Fibroblast of lung (primary cell): ENCODE data around the gene LRP5. TPM values are rescaled to one million over a fixed set of nuclear protein-coding genes. Genes with fewer than 3 reads are reported as not detected.

ENCODE experiments used
- DNase-seq, 2 donors: peaks; one replicate each; pipeline versions ENCODE4 v3.0.0 to v3.0.0-alpha.2; 2010; ENCODE audit warnings: low read depth in 2 of 2
- H2AFZ ChIP-seq: 2 replicates; pipeline ENCODE4 v1.5.1; 2012; ENCODE audit warnings: low read length, control low read depth, inconsistent platforms
- H3K27ac ChIP-seq: 2 replicates; pipeline ENCODE4 v1.5.1; 2011; ENCODE audit warnings: low read length, control low read depth; ENCODE audit not compliant: insufficient read depth
- H3K27me3 ChIP-seq: 2 replicates; pipeline ENCODE4 v1.5.1; 2011; ENCODE audit warnings: mild to moderate bottlenecking, low read length; ENCODE audit not compliant: control insufficient read depth, insufficient read depth
- H3K36me3 ChIP-seq: 2 replicates; pipeline ENCODE4 v1.5.1; 2011; ENCODE audit warnings: low read length; ENCODE audit not compliant: control insufficient read depth, insufficient read depth
- H3K4me1 ChIP-seq: 2 replicates; pipeline ENCODE4 v1.5.1; 2011; ENCODE audit warnings: low read length; ENCODE audit not compliant: control insufficient read depth, insufficient read depth; ENCODE audit errors: extremely low read depth
- H3K4me2 ChIP-seq: 2 replicates; pipeline ENCODE4 v1.5.1; 2011; ENCODE audit warnings: low read length, control low read depth; ENCODE audit not compliant: insufficient read depth; ENCODE audit errors: extremely low read depth
- H3K4me3 ChIP-seq, 4 experiments: fragments of 200-600 bp in 1 of 4; sonication (generic) in 1 of 4; replicated peaks in 1 of 4; 2 replicates each; pipeline ENCODE4 v1.5.1; 2011 to 2016; ENCODE audit warnings: low read length in 4 of 4, low read depth in 3 of 4, mild to moderate bottlenecking in 3 of 4, control low read depth in 2 of 4, inconsistent platforms in 1 of 4, mixed read lengths in 1 of 4; ENCODE audit not compliant: insufficient read depth in 1 of 4; ENCODE audit errors: control extremely low read depth in 1 of 4
- H3K79me2 ChIP-seq: 2 replicates; pipeline ENCODE4 v1.5.1; 2012; ENCODE audit warnings: mild to moderate bottlenecking, low read length, inconsistent platforms; ENCODE audit not compliant: control insufficient read depth, insufficient read depth
- H3K9ac ChIP-seq: 2 replicates; pipeline ENCODE4 v1.5.1; 2011; ENCODE audit warnings: mild to moderate bottlenecking, low read length, control low read depth; ENCODE audit not compliant: insufficient read depth
- H3K9me3 ChIP-seq: 2 replicates; pipeline ENCODE4 v1.5.1; 2012; ENCODE audit warnings: low read depth, low read length; ENCODE audit not compliant: control insufficient read depth, insufficient read depth
- H4K20me1 ChIP-seq: 2 replicates; pipeline ENCODE4 v1.5.1; 2011; ENCODE audit warnings: low read length; ENCODE audit not compliant: control insufficient read depth, insufficient read depth; ENCODE audit errors: extremely low read depth
- EZH2 ChIP-seq: IDR thresholded peaks from 2 replicates; pipeline ENCODE4 v1.5.1; 2012; ENCODE audit warnings: low read length, control low read depth, mild to moderate bottlenecking; ENCODE audit errors: missing control alignments
- polyA plus RNA-seq, 2 donors: library from polyadenylated mRNA; depleted of rRNA in 1 of 2; stranded (reverse) in 1 of 2; unstranded in 1 of 2; fragments of >200 nt; gene quantifications; 2 replicates each; pipeline ENCODE4 v1.2.1, GENCODE V29; 2011 to 2012; ENCODE audit warnings: missing spikeins in 1 of 2
- total RNA-seq: library from RNA; depleted of rRNA; stranded (reverse); fragments of >200 nt; gene quantifications from 2 replicates; pipeline ENCODE4 v1.2.1, GENCODE V29; 2014
- TF ChIP-seq, protein P1 (sequence below), 2 donors: IDR thresholded peaks in 1 of 2; conservative IDR thresholded peaks in 1 of 2; 1 replicate in 1 of 2; 2 replicates in 1 of 2; pipeline ENCODE4 v1.5.1; 2011 to 2012; ENCODE audit warnings: low read length in 2 of 2, control low read depth in 1 of 2, inconsistent platforms in 1 of 2, low read depth in 1 of 2, mild to moderate bottlenecking in 1 of 2

LRP5 gene
- total and polyA plus RNA-seq, 2 donors (not counting 1 experiment from before 2014, with no cell fraction given), result 3.8 to 22.0 TPM

DNA sequence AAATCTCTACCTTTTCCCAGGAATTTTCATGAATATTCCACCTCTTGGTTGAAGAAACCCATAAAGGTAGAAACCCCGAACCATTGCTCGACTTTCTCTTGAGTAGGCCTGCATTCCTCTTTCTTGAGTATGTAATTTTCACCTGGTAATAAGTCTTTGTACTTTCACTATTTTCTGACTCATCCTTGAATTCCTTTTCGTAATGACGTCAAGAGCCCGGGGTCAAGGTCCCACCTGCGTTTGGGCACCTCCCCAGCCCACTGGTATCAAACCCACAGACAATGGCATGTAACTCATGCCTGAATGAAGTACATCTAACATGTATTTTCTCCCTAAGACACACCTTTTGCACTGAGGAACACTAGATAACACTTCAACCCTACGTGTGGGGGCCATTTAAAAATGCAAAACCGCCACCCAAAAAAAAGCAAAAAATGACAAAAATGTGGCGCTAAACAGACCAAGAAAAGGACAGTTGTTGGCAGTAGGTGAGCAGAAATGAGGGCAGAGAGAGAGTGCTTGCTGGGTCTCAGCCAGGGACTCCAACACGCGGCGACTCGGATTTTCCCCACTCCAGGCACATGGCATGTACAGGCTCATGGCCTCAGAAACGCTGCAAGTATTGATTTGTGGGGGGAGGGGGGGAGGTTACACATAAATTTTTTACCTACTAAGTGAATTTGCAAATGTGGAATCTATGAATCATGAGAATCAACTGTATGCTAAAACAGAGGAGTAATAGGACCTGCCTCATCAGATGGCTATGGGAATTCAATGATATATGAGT is 36.5 kb upstream of the LRP5 start:
- H3K9ac ChIP-seq, result no peak overlapping the region
- no peak for TF ChIP-seq EZH2
- TF ChIP-seq, protein P1, sequence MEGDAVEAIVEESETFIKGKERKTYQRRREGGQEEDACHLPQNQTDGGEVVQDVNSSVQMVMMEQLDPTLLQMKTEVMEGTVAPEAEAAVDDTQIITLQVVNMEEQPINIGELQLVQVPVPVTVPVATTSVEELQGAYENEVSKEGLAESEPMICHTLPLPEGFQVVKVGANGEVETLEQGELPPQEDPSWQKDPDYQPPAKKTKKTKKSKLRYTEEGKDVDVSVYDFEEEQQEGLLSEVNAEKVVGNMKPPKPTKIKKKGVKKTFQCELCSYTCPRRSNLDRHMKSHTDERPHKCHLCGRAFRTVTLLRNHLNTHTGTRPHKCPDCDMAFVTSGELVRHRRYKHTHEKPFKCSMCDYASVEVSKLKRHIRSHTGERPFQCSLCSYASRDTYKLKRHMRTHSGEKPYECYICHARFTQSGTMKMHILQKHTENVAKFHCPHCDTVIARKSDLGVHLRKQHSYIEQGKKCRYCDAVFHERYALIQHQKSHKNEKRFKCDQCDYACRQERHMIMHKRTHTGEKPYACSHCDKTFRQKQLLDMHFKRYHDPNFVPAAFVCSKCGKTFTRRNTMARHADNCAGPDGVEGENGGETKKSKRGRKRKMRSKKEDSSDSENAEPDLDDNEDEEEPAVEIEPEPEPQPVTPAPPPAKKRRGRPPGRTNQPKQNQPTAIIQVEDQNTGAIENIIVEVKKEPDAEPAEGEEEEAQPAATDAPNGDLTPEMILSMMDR (conservative IDR thresholded peaks at IDR 0.05 in 1 of 2, IDR thresholded peaks at IDR 0.05 in 1 of 2; ENCODE audit: low read depth in 1 of 2, low read length in 2 of 2), result no peak

GRCh38 chr11:68276861-68277260 is 35.5 kb upstream of the LRP5 start:
- no peak for DNase-seq
- no peak for TF ChIP-seq EZH2
- TF ChIP-seq, protein P1 (conservative IDR thresholded peaks at IDR 0.05 in 1 of 2, IDR thresholded peaks at IDR 0.05 in 1 of 2; ENCODE audit: low read depth in 1 of 2, low read length in 2 of 2), result no peak
- no peak overlapping the region for H3K4me3 ChIP-seq

More for the DNA sequence above, 36.5 kb upstream of the LRP5 start:
- no peak overlapping the region for H2AFZ ChIP-seq
- H3K79me2 ChIP-seq, result peaks cover 8% of the 10 kb centered on the region
- no peaks in the 10 kb centered on the region for H4K20me1 ChIP-seq
- DNase-seq, result no peak
- no peaks in the 10 kb centered on the region for H3K9me3 ChIP-seq
- H3K4me3 ChIP-seq, result no peak overlapping the region
- no peaks in the 10 kb centered on the region for H3K36me3 ChIP-seq
- H3K27me3 ChIP-seq, result no peaks in the 10 kb centered on the region
- H3K27ac ChIP-seq, result no peak overlapping the region
- H3K4me2 ChIP-seq, result no peak overlapping the region
- H3K4me1 ChIP-seq, result no peaks in the 10 kb centered on the region

DNA sequence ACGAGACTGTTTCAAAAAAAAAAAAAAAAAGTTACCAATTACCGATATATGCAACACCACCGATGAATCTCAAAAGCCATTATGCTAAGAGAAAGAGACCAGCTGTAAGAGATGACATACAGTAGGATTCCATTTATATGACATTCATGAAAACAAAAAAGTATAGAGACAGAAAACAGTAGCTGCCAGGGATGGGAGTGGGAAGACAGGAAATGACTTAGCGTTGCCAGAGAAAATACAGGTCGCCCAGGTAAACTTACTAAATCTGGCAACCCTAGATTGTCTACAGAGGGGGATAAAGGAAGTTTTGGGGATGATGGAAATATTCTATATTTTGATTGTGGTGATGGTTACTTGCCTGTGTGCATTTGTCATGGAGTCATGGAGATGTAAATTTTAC is 32.7 kb upstream of the LRP5 start:
- no peaks in the 10 kb centered on the region for H3K79me2 ChIP-seq
- no peaks in the 10 kb centered on the region for H3K4me1 ChIP-seq
- no peaks in the 10 kb centered on the region for H4K20me1 ChIP-seq
- H3K36me3 ChIP-seq, result no peaks in the 10 kb centered on the region
- H2AFZ ChIP-seq, result no peak overlapping the region
- H3K27ac ChIP-seq, result no peak overlapping the region
- H3K4me2 ChIP-seq, result no peak overlapping the region
- no peak for DNase-seq
- TF ChIP-seq, protein P1 (conservative IDR thresholded peaks at IDR 0.05 in 1 of 2, IDR thresholded peaks at IDR 0.05 in 1 of 2; ENCODE audit: low read depth in 1 of 2, low read length in 2 of 2), result no peak
- TF ChIP-seq EZH2, result no peak
- H3K27me3 ChIP-seq, result no peaks in the 10 kb centered on the region
- no peak overlapping the region for H3K9ac ChIP-seq
- no peak overlapping the region for H3K4me3 ChIP-seq
- H3K9me3 ChIP-seq, result no peaks in the 10 kb centered on the region

More at GRCh38 chr11:68276861-68277260, 35.5 kb upstream of the LRP5 start:
- H3K4me2 ChIP-seq, result no peak overlapping the region
- H4K20me1 ChIP-seq, result no peaks in the 10 kb centered on the region
- H3K36me3 ChIP-seq, result no peaks in the 10 kb centered on the region
- no peak overlapping the region for H3K9ac ChIP-seq
- H3K27me3 ChIP-seq, result no peaks in the 10 kb centered on the region
- H2AFZ ChIP-seq, result no peak overlapping the region
- H3K4me1 ChIP-seq, result no peaks in the 10 kb centered on the region
- no peaks in the 10 kb centered on the region for H3K79me2 ChIP-seq
- no peak overlapping the region for H3K27ac ChIP-seq
- H3K9me3 ChIP-seq, result no peaks in the 10 kb centered on the region
